Activated CD4-positive, alpha-beta T cell treated with anti-CD3 and anti-CD28 coated beads, Interleukin-2, amount 50 U/mL, for 24 hours (primary cell): ENCODE results near the gene DCAF4.

ENCODE experiments used
- DNase-seq, 2 donors: peaks; one replicate each; pipeline ENCODE4 v3.0.0-alpha.2; 2020; ENCODE audit warnings: low read depth in 1 of 2, low spot score in 1 of 2

The DCAF4 gene

DNA sequence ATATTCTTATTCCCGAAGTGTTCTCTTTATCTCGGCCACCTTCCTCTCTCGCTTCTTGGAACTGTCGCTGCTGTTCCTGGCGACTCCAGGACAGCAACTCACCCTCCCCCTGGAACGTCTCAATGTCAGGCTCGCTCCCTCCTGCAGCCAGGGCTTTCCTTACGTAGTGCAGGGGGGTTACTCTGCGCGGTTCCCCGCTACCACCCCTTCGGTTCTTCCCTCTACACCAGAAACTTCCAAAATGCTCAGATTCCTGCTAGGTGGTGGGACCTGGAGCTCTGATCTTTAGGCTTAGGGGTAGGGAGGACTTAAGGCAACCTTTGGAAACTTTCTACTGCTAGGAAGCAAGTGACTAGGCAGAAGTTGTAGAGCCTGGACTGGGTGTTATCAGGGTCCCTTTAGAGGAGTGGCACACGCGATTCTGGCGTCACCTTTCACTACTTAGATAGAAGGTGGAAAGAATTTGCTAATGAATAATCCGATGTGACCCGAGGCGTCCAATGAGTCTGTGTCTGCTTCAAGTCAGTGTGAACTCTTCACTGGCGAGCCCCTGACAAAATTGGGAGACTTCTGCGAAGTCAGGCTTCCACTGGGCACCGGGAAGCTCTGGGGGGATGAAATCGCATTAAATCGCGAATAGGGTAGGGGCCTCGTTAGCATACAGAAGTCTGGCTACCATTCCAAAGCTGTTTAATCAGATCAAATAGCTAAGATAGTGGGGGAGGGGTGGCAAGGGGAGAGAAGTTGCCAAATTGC, 31.5 kb upstream of the DCAF4 start:
- DNase-seq, result no peak

DNA sequence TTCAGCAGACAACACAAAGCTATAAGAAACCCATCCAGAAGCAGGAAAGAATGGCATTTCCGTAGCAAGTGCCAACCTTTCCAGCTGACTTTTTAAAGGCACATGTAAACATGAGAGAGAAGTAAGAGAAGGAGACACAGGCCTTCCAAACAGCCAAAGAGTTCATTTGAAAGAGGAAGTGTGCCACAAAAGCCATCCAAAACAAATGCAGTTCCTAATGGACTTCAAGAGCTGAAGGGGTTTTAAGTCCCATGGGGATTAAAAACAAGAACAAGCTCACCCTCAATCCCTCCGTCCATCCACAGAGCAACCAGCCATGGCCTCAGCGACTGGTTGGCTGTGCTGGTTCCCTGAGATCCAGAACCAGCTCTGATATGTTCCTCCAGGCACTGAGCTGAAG, 27.8 kb upstream of the DCAF4 start:
- DNase-seq, result no peak

DNA sequence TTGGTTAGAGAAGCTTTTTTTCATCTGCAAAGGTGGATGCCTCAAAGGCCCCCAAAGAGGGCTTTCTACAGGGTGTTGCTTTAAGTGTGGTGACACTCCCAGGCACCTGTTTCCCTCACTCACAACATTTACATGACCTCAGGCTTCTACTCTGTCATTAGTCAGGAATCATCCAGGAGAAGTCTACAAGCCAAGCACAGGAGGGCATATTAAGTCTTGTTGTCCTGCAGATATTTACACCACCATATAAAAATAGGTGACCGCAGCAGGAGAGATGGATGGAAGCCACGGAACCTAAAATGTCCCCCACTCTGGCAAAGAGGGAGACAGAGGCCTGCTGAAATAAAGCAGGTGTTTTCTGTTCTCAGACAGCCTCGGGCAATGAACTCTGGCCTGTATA, 24.9 kb upstream of the DCAF4 start:
- DNase-seq, result no peak

DNA sequence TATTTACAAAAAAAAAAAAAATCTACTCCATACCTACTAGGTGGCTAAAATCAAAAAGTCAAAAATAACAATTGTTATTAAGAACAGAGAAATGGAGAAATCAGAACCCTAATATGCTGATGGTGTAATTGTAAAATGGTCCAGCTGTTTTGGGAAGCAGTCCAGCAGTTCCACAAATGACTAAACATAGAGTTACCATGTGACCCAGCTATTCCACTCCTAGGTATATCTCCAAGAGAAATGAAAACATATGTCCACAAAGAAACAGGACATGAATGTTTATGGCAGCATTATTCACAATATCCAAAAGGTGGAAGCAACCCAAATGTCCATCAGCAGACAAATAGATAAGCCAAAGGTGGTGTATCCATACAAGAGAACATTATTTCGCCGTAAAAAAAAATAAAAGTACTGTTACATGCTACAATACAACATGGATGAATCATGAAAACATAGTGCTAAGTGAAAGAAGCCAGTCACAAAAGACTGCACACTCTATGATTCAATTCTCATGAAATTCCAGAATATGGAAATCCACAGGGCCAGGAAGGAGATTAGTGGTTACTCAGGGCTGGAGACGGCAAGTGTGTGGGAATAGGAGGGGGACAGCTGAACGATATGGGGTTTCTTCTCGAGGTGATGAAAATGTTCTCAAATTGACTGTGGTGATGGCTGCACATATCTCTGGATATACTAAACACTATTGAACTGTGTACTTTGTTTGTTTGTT, 23.3 kb upstream of the DCAF4 start:
- DNase-seq, result no peak

DNA sequence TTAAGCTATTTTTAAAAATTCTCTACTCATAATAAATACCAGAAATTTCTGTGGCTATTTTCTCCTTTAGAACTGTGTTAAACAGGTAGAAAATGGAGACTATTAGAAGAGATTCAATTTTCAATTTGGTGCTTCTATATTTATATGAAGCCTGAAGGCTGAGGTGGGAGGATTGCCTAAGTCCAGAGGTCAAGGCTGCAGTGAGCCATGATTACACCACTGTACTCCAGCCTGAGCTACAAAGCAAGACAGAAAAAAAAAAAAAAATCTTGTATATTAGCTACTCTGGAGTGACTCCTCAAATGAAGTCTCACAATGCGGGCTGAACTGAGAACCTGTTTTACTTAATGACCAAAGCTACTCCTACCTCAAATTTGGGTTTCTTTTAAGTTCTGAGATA, 22.5 kb upstream of the DCAF4 start:
- no peak for DNase-seq

DNA sequence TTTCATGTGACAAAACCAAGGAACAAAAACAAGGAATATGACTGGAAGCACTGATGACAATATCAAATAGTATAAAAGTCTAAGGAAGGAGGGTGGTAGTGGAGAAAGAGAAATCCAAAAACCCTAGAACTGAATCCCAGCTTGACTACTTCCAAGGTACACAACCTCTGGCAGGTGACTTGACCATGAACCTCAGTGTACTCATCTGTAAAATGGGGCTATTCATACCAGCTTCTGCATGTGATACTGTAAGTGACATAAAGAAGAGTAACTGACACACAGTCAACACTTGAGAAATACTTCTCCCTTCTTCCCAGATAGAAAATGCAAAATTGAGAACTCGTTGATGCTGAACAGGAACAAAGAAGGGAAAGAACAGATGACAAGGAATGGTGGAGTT, 22.0 kb upstream of the DCAF4 start:
- DNase-seq, result no peak

DNA sequence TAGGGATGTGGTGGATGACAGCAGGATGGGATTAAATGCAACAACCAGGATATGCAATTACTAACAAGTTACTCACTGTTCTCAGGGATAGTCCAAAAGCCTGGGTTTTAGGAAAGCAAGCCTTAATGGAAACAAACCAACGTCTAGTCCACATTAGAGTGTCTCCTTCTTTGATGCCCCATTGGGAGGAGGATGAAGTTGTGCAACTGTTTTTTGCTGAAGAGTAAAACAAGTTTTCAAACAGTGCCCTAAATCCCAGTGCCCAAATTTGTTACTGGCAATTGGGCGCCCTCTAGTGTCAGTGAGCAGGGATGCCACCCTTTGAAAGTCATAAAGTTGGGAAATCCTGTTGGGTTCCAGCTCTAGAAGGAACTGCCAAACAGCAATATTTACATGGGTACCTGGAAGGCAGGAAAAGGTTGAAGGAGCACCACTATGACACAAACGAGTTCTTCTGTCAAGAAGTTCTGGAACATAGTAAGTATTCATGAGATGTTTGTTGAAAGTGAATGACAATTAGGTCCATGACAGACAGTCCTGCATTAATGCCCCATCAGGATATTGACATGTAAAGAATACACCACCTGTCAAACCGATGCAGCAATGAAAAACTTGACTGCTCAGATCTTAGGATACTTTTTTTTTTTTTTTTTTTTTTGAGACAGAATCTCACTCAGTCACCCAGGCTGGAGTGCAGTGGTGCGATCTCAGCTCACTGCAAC, 21.3 kb upstream of the DCAF4 start:
- peak; percentile 21 to 63 for DNase-seq

DNA sequence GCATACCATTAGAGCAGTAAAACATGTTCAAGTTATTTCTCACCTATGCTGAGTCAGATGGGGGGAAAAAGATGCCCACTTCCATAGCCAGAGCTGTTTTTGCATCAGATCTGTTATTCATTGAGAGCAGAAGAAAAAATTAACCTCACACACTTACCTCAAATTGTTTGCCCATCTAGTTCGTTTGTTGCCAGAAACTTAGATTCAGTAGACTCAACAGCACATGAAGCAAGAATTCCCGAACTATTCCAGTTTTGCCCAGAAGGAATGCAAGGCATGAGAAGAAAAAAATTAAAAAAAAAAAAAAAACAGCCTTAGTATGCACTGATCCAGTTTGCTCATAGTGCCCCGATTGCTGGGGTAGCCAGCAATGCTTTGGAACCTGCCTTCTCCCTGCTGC, 19.9 kb upstream of the DCAF4 start:
- DNase-seq, result no peak

DNA sequence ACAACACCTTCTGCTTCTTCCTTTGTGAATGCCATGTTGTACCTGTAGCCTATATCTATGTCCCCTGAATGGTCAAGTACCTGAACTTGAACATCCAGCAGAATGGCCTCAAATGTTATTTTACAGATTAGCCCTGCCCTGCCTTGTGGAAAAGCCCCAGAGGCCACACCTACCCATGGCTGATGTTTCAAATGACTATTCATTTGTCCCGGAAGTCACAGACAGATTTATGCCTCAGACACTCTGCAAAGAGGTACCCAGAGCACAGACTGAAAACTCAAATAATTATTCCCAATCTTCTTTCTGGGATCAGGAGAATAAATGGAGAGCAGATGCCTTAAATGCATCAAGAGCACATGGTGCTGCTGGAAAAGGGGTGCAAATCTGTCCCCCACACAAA, 19.4 kb upstream of the DCAF4 start:
- DNase-seq, result no peak

DNA sequence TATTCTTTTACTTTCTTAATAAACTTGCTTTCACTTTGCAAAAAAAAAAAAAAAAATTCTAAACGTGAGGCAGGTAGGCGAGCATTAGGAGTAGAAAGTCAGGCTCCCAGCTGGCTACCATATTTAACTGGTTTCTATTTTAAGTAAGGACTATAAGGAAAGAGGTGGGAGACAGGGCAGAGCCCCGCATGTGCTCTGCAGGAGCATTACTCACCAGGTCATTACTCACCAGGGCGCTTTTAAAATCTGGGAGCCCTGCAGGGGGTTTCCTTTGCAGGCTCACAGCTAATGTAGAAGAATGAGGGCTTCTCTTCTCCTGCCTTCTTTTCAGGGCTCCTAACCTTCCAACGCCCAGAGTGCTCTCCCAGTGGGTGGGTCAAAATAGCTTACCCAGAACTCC, 18.4 kb upstream of the DCAF4 start:
- DNase-seq, result no peak

DNA sequence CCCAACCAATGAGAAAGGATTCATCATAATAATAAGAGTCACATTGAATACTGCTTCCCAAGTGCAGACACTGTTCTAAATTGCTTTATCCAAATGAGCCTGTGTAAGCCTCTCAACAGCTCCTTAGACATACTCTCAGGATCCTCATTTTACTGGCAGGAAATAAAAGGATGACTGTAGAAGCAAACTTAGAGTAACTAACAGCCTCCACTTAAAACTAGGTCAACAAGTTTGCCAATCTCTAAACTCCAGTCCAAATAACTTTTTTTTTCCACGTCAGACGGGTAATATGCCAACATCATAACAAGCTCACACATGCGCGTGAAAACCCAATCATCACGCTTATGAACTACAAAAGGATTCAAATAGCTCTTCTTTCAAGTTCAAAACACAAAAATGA, 17.1 kb upstream of the DCAF4 start:
- DNase-seq, result no peak

DNA sequence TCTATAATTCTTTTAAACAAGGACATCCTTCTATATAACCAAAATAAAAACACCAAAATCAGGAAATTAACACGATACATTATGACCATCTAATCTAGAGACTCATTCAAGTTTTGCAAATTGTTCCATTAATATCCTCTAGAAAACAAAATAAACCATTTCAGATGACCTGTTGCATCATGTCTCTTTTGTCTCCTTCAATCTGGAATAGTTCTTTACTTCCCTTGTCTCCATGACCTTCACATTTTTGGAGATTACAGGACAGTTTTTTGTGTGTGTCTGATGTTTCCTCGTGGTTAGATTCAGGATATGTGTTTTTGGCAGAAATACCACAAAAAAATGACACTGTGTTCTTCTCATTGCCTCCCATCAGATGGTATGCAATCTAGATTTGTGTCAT, 12.5 kb upstream of the DCAF4 start:
- DNase-seq, result no peak

DNA sequence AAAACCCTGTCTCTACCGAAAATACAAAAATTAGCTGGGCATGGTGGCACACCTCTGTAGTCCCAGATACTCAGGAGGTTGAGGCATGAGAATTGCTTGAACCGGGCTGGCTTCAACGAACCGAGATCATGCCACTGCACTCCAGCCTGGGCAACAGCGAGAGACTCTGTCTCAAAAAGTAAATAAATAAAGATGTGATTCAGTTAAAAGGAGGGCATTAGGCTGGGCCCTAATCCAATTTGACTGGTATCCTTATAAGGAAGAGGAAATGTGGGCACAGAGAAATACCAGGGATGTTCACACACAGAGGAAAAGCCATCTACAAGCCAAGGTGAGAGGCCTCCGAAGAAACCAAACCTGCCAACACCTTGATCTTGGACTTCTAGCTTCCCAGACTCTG, 10.1 kb upstream of the DCAF4 start:
- DNase-seq, result no peak

DNA sequence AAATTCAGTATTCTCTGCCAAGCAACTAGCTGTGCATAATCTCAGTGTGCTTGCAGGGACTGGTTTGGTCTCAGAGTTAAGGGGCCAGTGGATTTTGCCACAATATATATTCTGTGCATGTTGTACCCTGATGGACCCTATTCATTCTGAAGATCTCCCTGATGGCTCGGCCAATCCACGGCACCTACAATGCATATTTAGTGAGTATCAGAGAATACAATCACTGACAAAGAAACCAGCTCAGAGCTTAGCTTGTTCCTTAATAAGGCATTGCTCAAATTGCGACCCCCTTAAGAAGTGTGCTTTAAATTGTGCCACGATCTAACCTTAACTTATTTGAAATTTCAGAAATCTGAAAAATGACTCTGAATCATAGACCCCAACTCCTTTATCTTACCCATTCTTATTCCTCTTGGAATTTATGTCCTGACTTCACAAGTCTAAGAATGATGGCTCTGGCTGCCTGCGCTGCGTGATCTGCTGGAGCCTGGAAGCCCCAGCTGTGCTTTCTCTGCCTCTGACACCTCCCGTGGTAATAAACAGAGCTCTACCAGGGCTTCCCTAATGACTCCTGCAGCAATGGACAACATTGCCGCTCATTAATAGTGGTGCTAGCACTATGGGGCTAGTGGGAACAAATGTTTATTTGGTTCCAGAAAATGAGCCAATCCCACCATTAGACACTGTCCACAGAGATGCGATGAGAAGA, 9.0 kb upstream of the DCAF4 start:
- no peak for DNase-seq

DNA sequence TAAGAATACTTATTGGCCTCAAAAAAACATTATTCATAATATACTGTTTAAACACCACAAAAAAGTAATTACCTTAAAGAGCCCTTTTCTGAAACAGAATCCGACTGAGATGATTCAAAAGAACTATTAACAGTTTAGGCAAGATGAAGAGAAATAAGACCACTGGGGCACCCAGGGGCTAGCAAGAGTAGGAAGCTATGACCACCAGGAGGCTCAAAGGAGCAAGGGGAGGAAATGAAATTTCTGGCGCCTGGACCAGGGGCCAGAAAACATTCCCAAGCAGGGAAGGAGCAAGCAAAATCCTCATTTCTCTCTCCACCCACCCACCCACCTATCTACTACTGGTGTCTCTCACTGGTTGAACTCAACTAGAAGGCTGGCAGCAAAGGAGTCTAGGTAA, 6.3 kb upstream of the DCAF4 start:
- no peak for DNase-seq

DNA sequence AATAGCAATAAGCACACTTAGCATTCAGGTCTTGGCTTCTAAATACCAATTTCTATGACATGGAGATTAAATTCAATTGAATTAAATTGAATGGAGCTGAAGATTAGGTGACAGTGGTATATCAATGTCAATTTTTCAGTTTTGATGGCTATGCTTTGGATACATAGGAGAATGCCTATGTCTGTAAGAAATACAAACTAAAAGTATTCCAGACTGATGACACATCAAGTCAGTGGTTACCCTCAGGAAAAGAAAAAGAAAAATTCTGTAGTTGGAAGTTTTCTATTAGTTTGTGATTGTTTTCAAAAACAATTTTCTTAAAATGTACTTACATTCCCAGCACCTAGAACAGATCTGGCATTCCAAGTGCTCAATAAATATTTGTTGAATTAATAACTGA, 4.9 kb upstream of the DCAF4 start:
- no peak for DNase-seq

DNA sequence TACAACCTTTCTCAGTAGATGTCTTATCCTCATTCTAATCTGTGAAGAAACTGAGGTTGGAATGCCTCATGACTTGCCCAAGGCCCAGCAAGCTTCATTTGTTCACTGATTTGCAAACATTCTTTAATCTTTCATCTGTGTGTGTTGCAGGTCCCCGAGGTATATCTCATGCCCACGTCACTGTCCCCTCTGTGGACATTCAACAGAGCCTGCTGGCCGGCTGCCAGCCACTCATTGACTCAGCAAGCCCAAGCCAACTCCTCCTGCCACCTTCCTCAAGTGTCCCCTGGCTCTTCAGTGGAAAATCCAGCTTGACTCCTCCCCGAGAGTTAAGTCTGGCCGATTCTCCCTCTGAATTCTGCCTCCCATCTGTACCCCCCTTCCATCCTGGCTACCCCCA, 1.9 kb upstream of the DCAF4 start:
- no peak for DNase-seq

DNA sequence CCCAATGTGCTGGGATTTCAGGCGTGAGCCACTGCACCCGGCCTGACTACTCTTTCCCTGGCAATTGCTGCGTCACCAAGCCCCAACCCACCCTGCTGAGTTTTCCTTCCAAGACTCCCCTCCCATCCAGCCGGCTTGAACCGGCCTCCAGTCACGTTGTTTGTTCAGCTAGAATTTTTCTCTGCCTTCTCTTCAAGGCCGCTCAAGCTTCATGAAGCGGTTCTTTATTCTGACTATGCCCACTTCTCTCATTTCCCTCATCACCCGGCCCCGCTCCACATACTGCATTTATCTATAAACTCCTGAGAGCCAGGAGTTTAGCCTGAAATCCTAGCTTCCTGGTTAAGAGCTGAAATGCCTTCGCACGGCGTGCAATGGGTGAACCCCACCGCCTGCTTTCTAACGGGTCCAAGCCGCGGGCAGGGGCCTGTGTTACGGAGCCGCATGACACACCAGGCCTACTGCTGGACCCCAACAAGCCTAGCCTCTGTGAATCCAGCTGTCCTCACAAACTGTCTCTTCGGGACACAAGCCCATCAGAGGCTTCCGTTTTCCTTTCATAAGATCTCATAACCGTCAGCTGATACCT, 999 bp upstream of the DCAF4 start:
- no peak for DNase-seq

DNA sequence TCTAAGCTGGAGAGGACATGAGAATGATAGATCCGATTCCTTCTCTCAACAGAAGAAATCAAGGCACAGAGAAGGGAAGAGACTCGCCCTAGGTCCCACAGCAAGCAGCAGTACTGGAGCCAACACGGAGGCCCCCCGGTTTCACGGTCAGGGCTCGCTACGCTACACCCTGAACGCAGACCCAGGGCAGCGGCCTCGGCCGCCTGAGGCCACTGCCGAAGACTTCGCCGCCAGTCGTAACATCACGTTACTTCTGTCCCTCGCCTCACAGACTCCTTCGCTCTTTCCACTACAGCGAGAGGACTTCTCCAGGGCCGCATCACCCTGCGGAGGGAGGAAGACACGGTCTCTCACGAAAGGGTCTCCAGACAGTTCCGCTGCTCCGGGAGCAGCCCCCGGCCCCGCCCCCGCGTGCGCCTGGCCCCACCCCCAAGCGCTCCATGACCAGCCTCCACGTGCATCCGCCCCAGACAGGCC, 411 bp upstream of the DCAF4 start:
- no peak for DNase-seq

DNA sequence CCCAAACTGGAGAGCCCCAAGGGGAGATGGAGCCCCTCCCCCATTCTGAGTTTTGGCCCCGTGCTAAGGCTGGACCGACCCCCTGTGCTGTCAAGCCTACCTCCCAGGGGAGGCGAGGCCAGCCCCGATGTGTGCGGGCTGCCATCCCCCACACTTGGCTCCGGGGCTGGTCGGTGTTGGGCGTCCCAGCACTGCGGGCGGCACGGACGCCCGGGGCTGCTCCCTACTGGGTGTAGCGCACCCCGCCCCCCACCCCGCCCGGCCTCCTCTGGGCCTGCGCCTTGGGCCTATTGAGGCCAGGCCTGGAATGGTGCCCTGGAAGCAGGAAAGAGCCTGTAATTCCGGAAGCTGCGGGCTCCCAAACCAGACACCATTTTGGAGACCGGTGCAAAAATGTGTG, 2.6 kb downstream of the DCAF4 start:
- DNase-seq, result no peak
